ENCODE data around the gene MIEN1.
A peak's percentile ranks its signal among the peaks of the same experiment; 100 is the strongest.

MIEN1 gene

GRCh38 chr17:39694593-39694992 lies 35.7 kb downstream of the MIEN1 start:
- DNase-seq = no peak

DNA sequence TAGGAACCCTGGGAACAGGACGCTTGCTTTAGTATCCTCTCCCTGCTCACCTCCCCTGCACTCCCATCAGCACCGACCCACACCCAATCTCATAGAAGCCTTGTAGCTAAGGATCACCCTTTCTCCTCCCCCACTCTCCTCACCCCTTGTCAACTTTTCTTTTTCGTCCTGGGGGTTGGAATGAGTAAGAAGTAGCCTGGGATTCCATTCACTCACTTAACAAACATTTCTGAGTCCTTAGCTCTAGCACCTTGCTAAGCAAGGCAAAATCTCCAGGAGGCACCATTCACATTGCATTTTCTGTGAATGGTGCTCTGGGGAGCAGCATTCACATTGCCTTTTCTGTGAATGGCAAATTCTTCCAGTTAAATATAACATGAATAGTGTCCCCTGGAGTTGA lies 41.4 kb downstream of the MIEN1 start:
- DNase-seq = no peak

GRCh38 chr17:39688475-39688835 lies 41.9 kb downstream of the MIEN1 start:
- no peak for DNase-seq

DNA sequence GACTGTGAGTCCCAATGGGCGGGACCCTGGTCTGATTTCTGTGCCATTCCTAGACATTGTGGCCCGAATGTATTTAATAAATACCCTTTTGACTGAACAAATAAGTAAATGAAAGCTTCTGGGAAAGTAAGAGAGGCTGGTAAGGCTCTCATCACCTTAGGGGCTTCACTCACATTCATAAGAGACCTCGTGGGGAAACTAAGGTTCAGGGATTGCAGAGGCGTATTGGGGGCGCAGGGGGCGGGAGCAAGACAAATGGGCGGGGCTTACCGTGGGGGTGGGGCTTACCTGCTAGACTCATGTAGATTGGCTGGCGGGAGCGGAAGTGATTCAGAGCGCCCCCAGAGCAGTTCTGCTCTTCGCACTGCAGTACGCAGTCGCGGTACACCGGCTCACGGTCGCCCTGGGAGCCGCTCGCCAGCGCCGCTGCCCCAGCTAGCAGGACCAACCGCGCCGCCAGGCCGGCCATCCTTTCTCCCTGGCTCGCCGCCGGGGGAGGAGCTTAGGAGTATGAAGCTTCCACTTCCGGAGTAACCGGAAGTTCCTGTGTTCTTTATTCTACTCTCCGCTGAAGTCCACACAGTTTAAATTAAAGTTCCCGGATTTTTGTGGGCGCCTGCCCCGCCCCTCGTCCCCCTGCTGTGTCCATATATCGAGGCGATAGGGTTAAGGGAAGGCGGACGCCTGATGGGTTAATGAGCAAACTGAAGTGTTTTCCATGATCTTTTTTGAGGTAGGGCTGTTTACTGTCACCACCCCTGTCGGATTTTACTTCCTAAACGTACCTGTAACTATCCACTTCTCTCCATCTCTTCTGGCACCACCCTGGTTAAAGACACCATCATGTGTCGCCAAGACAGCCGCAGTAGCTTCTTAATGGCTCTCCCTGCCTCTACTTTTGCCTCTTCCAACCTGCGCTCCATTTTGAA lies 42.5 kb downstream of the MIEN1 start, which contains the start of gene PGAP3:
Gene PGAP3, minus strand, starts transcription at position 512 of the 929 bp plus-strand sequence. Its CDS starts 43 bp downstream, at position 469.
- DNase-seq = peak; percentile 90

- no peak for DNase-seq
Observed at GRCh38 chr17:39687101-39687545, 43.2 kb downstream of the MIEN1 start.

DNA sequence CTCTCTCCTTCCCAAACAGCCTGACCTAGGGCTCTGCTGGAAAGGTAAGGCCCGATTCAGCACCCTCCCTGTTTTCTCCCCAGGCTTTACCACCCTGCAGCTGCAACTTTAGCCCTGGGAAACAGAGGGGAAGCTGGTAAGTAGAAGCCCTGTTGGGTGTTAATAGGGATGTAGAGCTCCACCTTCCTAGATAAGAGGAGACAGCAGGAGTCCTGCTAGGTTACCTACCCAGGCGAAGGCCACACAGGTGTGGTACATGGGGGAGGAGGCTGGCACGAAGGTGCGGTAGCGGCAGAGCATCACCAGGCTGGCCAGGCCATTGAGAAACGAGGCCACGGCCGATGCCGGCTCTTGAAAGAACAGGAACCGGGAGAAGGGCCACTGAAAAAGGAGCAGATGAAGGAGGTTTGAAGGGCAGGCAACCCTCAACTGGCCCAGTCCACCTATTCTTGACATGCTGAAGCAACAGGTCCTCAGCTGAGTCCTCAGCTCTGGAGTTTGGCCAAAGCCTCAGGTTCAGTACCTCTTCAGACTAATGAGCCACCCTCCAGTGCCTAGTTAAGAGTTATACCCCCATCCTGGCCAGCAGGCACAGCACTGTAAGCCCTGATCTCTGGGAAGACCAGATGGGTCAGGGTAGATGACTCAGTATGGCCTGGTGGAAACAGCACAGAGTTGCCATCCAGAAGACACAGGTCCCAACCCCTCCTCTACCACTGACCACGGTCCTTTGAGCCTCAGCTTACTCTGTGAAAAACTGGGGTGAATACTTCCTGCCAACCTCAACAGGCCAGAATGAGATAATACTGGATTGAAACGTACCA lies 45.8 kb downstream of the MIEN1 start:
- DNase-seq = no peak

- no peak for DNase-seq
Observed at GRCh38 chr17:39683295-39683939, 46.9 kb downstream of the MIEN1 start.

GRCh38 chr17:39679521-39680192 lies 50.7 kb downstream of the MIEN1 start:
- DNase-seq = peak; percentile 42
